ENCODE data around the gene CDX1. TPM values are rescaled to one million over a fixed set of nuclear protein-coding genes. Genes with fewer than 3 reads are reported as not detected.

The CDX1 gene
- total RNA-seq, 1 experiment from 2014 or later = not detected

DNA sequence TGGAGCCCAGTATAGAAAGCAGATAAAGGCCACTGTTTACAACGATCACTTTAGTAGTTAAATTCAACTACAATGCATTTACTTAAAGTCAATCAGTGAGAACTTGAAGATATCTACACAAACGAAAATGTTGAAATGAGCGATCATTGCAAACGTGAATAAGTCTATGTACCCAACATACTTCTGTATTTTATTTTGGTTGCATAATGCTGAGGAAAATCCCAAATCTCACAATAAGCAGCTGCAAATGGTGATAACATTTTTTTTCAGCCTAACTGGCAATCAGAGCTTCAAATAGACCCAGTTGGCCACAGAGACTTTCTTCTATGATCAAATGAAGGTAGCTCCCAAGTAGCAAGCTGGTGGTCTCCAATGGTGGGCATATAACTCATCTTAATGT is 43.0 kb upstream of the CDX1 start:
- ChIA-PET POLR2A (interaction anchor here (0.6 to 2.3 kb wide), 5 partner anchors 8 to 87 kb away, joined by 3 to 6 read pairs (median 3); no protein-coding TSS in a partner anchor), CTCF (interaction anchor here (0.6 to 2.0 kb wide), 9 partner anchors 12 to 319 kb away, joined by 3 to 6 read pairs (median 3); no protein-coding TSS in a partner anchor)
- no peaks in the 10 kb centered on the region for H3K9me3 Mint-ChIP-seq (ENCODE audit: unreplicated experiment)
- H3K27ac Mint-ChIP-seq (ENCODE audit: low read depth, unreplicated experiment) = no peak overlapping the region
- no peak for DNase-seq (ENCODE audit: unreplicated experiment)
- BruUV-seq (replicated peaks) = no TSS peak
- no peaks in the 10 kb centered on the region for H3K36me3 Mint-ChIP-seq (ENCODE audit: insufficient read depth, unreplicated experiment)
- no peak overlapping the region for H3K4me3 Mint-ChIP-seq (ENCODE audit: unreplicated experiment)
- intact Hi-C loops (cut with micrococcal nuclease) = loop anchor here (5.0 kb wide), 1 partner anchor 286 kb away; no protein-coding TSS in a partner anchor
- H3K4me1 Mint-ChIP-seq (ENCODE audit: insufficient read depth, unreplicated experiment) = peaks cover 14% of the 10 kb centered on the region
- H3K27me3 Mint-ChIP-seq (ENCODE audit: insufficient read depth, unreplicated experiment) = no peaks in the 10 kb centered on the region
- TF ChIP-seq, protein P1, sequence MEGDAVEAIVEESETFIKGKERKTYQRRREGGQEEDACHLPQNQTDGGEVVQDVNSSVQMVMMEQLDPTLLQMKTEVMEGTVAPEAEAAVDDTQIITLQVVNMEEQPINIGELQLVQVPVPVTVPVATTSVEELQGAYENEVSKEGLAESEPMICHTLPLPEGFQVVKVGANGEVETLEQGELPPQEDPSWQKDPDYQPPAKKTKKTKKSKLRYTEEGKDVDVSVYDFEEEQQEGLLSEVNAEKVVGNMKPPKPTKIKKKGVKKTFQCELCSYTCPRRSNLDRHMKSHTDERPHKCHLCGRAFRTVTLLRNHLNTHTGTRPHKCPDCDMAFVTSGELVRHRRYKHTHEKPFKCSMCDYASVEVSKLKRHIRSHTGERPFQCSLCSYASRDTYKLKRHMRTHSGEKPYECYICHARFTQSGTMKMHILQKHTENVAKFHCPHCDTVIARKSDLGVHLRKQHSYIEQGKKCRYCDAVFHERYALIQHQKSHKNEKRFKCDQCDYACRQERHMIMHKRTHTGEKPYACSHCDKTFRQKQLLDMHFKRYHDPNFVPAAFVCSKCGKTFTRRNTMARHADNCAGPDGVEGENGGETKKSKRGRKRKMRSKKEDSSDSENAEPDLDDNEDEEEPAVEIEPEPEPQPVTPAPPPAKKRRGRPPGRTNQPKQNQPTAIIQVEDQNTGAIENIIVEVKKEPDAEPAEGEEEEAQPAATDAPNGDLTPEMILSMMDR (IDR thresholded peaks at IDR 0.05; ENCODE audit: unreplicated experiment) = no peak

DNA sequence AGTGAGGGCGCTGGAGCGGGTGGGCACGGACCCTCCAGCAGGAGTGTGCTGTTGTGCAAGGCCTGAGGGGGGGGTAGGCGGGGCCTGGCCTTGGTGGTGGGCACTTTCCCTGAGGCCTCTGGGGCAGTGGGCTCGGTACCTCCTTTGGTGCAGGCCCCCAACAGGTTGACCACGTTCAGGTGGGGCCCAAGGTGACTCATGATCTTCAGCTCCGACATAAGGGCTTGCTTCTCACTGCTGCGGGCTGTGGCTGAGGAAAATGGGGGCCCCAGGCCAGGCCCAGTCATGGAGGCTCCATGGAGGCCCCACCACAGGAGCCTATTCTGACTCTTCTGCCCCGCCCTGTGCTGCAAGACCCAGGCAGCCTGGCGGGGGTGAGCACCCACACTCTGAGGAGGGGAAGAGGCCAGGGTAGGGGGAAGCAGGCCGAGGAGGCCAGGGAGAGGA is 42.4 kb upstream of the CDX1 start:
- H3K27ac Mint-ChIP-seq (ENCODE audit: low read depth, unreplicated experiment) = no peak overlapping the region
- no peak overlapping the region for H3K4me3 Mint-ChIP-seq (ENCODE audit: unreplicated experiment)
- TF ChIP-seq, protein P1 (IDR thresholded peaks at IDR 0.05; ENCODE audit: unreplicated experiment) = no peak
- peaks cover 19% of the 10 kb centered on the region for H3K4me1 Mint-ChIP-seq (ENCODE audit: insufficient read depth, unreplicated experiment)
- CTCF ChIA-PET = interaction anchor here (0.6 to 2.0 kb wide), 7 partner anchors 11 to 312 kb away, joined by 3 to 8 read pairs (median 4); no protein-coding TSS in a partner anchor
- H3K9me3 Mint-ChIP-seq (ENCODE audit: unreplicated experiment) = no peaks in the 10 kb centered on the region
- BruUV-seq (replicated peaks) = no TSS peak
- no peaks in the 10 kb centered on the region for H3K36me3 Mint-ChIP-seq (ENCODE audit: insufficient read depth, unreplicated experiment)
- intact Hi-C loops (cut with micrococcal nuclease) = loop anchor here (5.0 kb wide), 1 partner anchor 287 kb away; no protein-coding TSS in a partner anchor
- no peaks in the 10 kb centered on the region for H3K27me3 Mint-ChIP-seq (ENCODE audit: insufficient read depth, unreplicated experiment)
- DNase-seq (ENCODE audit: unreplicated experiment) = no peak
- POLR2A ChIA-PET = interaction anchor here (0.6 to 2.3 kb wide), 4 partner anchors 8 to 84 kb away, joined by 3 to 6 read pairs (median 4); no protein-coding TSS in a partner anchor

DNA sequence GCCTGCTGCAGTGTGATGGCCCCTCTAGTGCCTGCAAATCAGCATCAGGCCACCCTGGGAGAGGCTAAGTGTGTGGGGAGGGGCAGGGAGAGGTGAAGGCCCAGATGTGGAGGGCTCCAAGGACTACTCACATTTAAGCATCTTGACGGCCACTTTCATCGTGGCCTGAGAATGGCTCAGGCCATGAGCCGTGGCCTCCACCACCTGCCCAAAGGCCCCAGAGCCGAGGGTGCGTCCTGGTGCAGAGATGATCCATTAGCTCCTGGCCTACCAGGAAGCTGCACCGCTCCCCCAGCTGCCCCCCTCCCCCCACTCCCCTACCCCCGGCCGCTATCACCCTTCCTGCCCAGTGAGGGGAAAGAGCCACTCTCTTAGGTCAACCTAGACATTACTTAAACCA is 42.0 kb upstream of the CDX1 start:
- no peak overlapping the region for H3K27ac Mint-ChIP-seq (ENCODE audit: low read depth, unreplicated experiment)
- POLR2A ChIA-PET = interaction anchor here (0.6 kb wide), 1 partner anchor 228 kb away, joined by 3 read pairs; no protein-coding TSS in a partner anchor
- no TSS peak for BruUV-seq (replicated peaks)

DNA sequence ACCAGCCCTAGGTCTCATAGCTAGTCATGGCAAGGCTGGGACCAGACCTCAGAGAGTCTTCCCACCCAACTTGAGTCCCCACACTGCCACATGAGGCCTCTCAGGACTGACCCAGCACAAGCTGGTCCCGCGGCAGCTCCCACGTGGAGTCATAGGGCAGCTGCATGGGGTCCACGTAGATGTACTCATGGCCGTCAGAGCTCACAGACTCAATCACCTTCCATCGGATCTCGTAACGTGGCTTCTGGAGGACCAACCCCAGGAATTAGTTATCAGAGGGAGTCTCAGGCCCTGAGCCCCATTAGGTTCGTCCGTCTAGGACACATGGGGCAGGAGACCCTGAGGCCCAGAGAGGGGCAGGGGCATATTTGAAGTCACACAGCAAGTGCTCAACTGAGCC is 41.2 kb upstream of the CDX1 start:
- intact Hi-C loops (cut with micrococcal nuclease) = no loop called here
- TF ChIP-seq, protein P1 (IDR thresholded peaks at IDR 0.05; ENCODE audit: unreplicated experiment) = no peak
- H3K27me3 Mint-ChIP-seq (ENCODE audit: insufficient read depth, unreplicated experiment) = no peaks in the 10 kb centered on the region
- POLR2A ChIA-PET = interaction anchor here (0.6 to 1.6 kb wide), 3 partner anchors 18 to 658 kb away, joined by 3 to 4 read pairs (median 3); no protein-coding TSS in a partner anchor
- DNase-seq (ENCODE audit: unreplicated experiment) = no peak
- no peak overlapping the region for H3K27ac Mint-ChIP-seq (ENCODE audit: low read depth, unreplicated experiment)
- H3K9me3 Mint-ChIP-seq (ENCODE audit: unreplicated experiment) = no peaks in the 10 kb centered on the region
- H3K4me1 Mint-ChIP-seq (ENCODE audit: insufficient read depth, unreplicated experiment) = peaks cover 31% of the 10 kb centered on the region
- H3K36me3 Mint-ChIP-seq (ENCODE audit: insufficient read depth, unreplicated experiment) = no peaks in the 10 kb centered on the region
- no TSS peak for BruUV-seq (replicated peaks)
- CTCF ChIA-PET = interaction anchor here (0.7 to 1.6 kb wide), 4 partner anchors 12 to 461 kb away, joined by 3 to 8 read pairs (median 3); no protein-coding TSS in a partner anchor
- H3K4me3 Mint-ChIP-seq (ENCODE audit: unreplicated experiment) = no peak overlapping the region

More for the DNA sequence above, 42.0 kb upstream of the CDX1 start:
- Mint-ChIP-seq H3K36me3 (ENCODE audit: insufficient read depth, unreplicated experiment) (no peaks in the 10 kb centered on the region), H3K4me1 (ENCODE audit: insufficient read depth, unreplicated experiment) (peaks cover 23% of the 10 kb centered on the region), H3K27me3 (ENCODE audit: insufficient read depth, unreplicated experiment) (no peaks in the 10 kb centered on the region), H3K4me3 (ENCODE audit: unreplicated experiment) (no peak overlapping the region), H3K9me3 (ENCODE audit: unreplicated experiment) (no peaks in the 10 kb centered on the region)
- TF ChIP-seq, protein P1 (IDR thresholded peaks at IDR 0.05; ENCODE audit: unreplicated experiment) = no peak
- intact Hi-C loops (cut with micrococcal nuclease) = loop anchor here (5.0 kb wide), 1 partner anchor 287 kb away; no protein-coding TSS in a partner anchor
- CTCF ChIA-PET = interaction anchor here (1.0 to 1.6 kb wide), 2 partner anchors 11 to 17 kb away, joined by 3 to 8 read pairs; no protein-coding TSS in a partner anchor
- DNase-seq (ENCODE audit: unreplicated experiment) = no peak

Data from MCF 10A (cell line).